ENCODE measurements around the gene TGFBR3L.

DNA sequence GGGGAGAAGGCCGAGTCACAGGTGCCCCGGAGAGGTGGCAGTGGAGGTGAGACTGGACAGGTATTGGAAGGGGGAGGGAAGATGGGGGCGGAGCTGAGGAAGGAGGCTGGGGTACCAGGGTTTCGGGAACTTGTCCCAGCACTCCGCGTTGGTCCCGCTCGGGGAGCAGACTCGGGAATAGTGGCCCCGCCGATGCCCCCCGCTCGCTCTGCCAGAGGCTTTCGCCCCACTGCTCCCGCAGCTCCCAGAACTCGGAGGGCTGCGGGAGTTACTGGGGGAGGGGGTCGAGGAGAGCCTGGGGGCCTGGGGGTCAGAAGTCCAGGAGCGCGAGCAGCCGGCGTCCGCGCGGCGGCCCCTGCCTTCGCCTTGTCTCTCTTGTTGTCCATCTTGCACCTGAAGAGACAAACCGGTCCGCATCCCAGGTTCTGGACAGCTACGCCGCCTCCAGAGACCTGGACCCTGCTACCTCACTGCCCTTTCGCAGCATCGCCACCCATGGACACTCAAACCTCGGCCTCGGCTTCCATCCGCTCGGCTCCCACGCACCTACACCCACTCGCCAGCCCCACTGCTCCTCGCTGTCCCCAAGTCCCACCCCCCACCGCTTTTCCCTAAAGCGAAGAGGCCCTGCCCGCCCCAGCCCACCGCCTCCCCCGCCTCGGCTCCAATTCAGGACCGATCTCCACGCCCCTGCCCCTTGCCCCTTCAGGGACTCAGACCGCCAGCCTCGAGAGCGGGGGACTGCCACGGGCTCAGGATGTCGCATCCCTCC is 41.1 kb upstream of the TGFBR3L start:
- TF ChIP-seq POLR2A (IDR thresholded peaks at IDR 0.05; ENCODE audit: low read depth, low read length) (no peak), TAF1 (IDR thresholded peaks at IDR 0.05; ENCODE audit: borderline replicate concordance, low read depth, low read length) (no peak), POLR2AphosphoS5 (IDR thresholded peaks at IDR 0.05; ENCODE audit: low read depth, low read length) (no peak)
